Activated T-cell treated with anti-CD3 and anti-CD28 coated beads, Interleukin-2, amount 50 U/mL, for 4 hours (primary cell): ENCODE measurements around the gene KIF17. TPM values are rescaled to one million over a fixed set of nuclear protein-coding genes. Genes with fewer than 3 reads are reported as not detected.

Experiments used
- ATAC-seq, 2 donors: fragments of 200-7000 bp; cut with Tn5 transposase; one replicate each; pipeline ENCODE4 v1.10.0; 2021
- DNase-seq: peaks from one replicate; pipeline ENCODE4 v3.0.0-alpha.2; 2020
- H3K27me3 Mint-ChIP-seq: one replicate; pipeline ENCODE4 v1.8.0; 2021; ENCODE audit warnings: low read depth, mixed read lengths
- H3K36me3 Mint-ChIP-seq: one replicate; pipeline ENCODE4 v1.8.0; 2022; ENCODE audit warnings: mixed read lengths; ENCODE audit not compliant: insufficient read depth
- H3K4me1 Mint-ChIP-seq: one replicate; pipeline ENCODE4 v1.8.0; 2021; ENCODE audit warnings: low read depth, mixed read lengths
- H3K4me3 Mint-ChIP-seq: one replicate; pipeline ENCODE4 v1.8.0; 2021; ENCODE audit warnings: mild to moderate bottlenecking, moderate library complexity, mixed read lengths
- H3K9me3 Mint-ChIP-seq: one replicate; pipeline ENCODE4 v1.8.0; 2021; ENCODE audit warnings: mixed read lengths
- total RNA-seq, 3 donors: library from RNA; stranded (reverse); gene quantifications; one replicate each; pipeline ENCODE4 v1.2.1, GENCODE V29; 2021

The KIF17 gene
- total RNA-seq, 3 donors from 2014 or later: not detected

DNA sequence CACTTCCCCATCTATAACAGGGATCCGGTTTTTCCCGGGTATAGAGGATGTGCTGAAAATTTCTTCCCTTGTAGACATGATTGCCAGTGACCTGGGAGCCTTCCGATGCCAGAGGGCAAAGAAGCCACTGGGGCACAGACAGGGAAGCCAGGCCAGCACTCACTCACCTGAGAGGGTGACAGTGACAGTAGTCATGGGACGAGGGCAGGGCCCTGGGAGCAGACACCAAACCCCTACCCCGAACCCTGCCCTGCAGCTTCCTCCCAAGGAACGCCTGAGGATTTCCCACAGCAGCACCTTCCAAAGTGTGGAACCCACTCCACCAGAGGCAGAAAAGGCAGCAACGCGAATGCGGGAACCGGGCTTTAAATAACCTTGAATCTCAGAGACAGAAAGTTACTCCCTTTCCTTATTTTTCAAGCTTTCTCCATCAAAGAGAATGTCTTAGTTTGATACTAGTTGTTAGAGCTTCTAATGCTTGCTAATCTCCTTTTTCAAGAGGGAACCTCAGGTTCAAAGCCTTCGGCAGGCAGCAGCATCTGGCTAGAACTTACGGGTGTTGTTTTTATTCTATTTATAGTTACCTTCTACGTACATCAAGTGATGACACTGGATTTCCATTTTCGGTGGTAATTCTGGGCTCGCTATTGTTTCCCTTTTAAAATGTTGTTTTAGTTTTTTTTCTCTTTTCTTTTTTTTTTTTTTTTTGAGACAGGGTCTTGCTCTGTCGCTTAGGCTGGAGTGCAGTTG, 59.5 kb downstream of the KIF17 start:
- H3K36me3 Mint-ChIP-seq: peaks cover 38% of the 10 kb centered on the region
- peak overlapping the region; percentile 21 for H3K4me3 Mint-ChIP-seq
- DNase-seq: no peak
- ATAC-seq: no peak
- no peaks in the 10 kb centered on the region for H3K27me3 Mint-ChIP-seq
- H3K9me3 Mint-ChIP-seq: no peaks in the 10 kb centered on the region
- peaks cover 53% of the 10 kb centered on the region for H3K4me1 Mint-ChIP-seq

DNA sequence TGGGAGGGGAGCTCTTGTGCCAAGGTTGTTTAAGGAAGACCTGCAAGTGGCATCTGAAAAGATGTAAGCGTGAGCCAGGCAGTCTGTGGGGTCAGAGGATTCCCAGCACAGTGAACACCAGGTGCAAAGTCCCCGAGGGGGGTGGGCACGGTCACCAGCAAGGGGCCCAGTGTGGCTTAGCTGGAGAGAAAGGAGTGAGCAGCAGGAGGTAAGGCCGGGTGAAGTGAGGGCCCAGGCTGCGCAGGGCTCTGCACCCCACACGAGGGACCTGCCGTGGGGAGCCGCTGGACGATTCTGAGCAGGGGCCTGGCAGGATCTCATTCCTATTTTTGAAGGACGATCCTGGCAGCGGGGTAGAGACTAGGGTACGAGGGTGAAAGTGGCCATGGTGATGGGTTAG, 60.8 kb downstream of the KIF17 start:
- H3K9me3 Mint-ChIP-seq: no peaks in the 10 kb centered on the region
- H3K4me3 Mint-ChIP-seq: no peak overlapping the region
- H3K4me1 Mint-ChIP-seq: peaks cover 46% of the 10 kb centered on the region
- DNase-seq (no peak), ATAC-seq (no peak)
- H3K36me3 Mint-ChIP-seq: peaks cover 47% of the 10 kb centered on the region
- H3K27me3 Mint-ChIP-seq: no peaks in the 10 kb centered on the region

DNA sequence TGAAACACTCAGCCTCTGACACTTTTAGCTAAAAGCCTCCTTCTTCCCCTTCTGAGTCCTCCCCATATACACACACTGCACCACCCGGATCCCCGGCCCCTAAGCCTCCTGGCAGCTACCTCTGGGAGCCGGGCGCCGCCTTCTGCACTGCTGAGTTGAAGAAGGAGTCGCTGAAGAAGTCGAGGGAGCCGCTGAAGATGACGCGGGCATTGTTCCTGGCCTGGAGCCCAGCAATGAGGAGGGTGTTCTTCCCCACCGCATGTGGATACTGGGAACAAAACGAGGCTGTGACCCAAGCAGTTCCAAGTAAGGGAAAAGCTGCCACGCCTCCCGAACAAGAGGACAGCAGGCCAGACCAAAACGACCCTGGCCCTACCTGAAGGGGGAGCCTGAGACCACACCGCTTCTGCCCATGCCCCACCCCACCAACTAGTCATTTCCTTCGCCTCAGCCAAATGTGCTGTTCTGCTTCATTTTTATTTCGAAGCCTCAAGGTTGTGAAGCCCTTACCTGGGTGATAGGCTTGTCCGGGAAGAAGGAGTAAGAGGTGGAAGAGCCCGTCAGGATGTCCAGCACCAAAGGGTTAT, 63.6 kb downstream of the KIF17 start:
- Mint-ChIP-seq H3K4me3 (no peak overlapping the region), H3K9me3 (no peaks in the 10 kb centered on the region), H3K4me1 (peaks cover 23% of the 10 kb centered on the region), H3K36me3 (peaks cover 50% of the 10 kb centered on the region), H3K27me3 (no peaks in the 10 kb centered on the region)
- DNase-seq (no peak), ATAC-seq (no peak)

DNA sequence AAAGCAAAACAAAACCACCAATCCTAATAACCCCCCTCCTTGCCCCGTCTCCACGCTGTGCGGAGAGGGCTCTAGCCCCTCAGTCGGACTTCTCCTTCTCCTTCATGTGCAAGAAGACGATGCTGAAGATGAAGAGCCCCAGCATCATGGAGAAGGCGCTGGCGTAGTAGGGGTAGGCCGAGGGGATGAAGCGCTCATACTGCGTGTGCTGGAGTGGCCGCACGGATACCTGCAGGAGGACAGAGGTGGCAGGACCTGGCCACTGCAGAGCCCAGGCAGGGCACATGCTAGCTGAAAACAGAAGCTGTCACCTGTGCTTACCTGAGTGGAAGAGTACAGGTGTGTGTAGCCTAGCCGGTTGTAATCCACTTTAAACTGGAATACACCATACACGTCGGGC, 65.5 kb downstream of the KIF17 start:
- H3K4me3 Mint-ChIP-seq: no peak overlapping the region
- no peaks in the 10 kb centered on the region for H3K27me3 Mint-ChIP-seq
- H3K9me3 Mint-ChIP-seq: no peaks in the 10 kb centered on the region
- ATAC-seq (no peak), DNase-seq (no peak)
- H3K36me3 Mint-ChIP-seq: peaks cover 49% of the 10 kb centered on the region
- peaks cover 7% of the 10 kb centered on the region for H3K4me1 Mint-ChIP-seq

DNA sequence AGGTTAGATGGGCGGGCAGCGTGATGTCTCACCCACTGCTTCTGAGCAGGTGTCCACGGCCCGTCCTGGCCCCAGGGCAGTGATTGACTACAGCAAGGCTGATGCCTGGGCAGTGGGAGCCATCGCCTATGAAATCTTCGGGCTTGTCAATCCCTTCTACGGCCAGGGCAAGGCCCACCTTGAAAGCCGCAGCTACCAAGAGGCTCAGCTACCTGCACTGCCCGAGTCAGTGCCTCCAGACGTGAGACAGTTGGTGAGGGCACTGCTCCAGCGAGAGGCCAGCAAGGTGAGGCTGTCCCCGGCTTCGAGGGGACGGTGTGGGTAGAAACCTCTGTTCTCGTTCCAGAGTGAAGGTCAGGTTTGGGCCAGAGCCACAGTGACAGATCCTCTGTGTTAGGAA, 68.9 kb downstream of the KIF17 start:
- Mint-ChIP-seq H3K36me3 (peaks cover 36% of the 10 kb centered on the region), H3K9me3 (no peaks in the 10 kb centered on the region), H3K4me3 (no peak overlapping the region), H3K4me1 (no peaks in the 10 kb centered on the region), H3K27me3 (no peaks in the 10 kb centered on the region)
- DNase-seq: no peak
- ATAC-seq: no peak

DNA sequence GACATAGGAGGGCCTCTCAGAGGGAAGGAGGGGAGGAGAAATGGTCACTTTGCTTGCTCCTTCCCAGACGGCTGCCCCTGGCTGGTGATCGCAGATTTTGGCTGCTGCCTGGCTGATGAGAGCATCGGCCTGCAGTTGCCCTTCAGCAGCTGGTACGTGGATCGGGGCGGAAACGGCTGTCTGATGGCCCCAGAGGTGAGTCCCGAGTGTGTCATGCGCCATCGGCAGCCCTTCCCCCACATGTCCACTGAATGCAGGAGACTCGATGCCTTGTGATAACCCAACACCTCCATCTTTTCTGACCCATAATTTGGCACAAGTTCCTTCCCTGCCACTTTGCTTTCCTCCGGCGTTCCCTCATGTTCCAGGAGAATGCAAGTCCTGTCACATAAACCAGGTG, 69.4 kb downstream of the KIF17 start:
- Mint-ChIP-seq H3K4me3 (no peak overlapping the region), H3K27me3 (no peaks in the 10 kb centered on the region)

DNA sequence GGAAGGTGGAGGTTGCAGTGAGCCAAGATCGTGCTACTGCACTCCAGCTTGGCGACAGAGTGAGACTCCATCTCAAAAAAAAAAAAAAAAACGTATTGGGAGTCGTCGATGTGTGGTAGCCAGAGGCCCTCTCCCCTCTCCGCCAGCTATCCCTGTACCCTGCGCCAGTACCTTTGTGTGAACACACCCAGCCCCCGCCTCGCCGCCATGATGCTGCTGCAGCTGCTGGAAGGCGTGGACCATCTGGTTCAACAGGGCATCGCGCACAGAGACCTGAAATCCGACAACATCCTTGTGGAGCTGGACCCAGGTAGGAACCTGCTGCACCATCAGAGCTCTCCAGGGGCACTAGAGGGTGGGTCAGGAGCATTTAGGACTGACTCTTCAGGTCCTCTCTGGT, 72.4 kb downstream of the KIF17 start:
- ATAC-seq (no peak), DNase-seq (no peak)
- Mint-ChIP-seq H3K4me1 (no peaks in the 10 kb centered on the region), H3K27me3 (no peaks in the 10 kb centered on the region), H3K4me3 (no peak overlapping the region), H3K36me3 (peaks cover 18% of the 10 kb centered on the region), H3K9me3 (no peaks in the 10 kb centered on the region)

More for the DNA sequence above, 69.4 kb downstream of the KIF17 start:
- H3K36me3 Mint-ChIP-seq: peaks cover 35% of the 10 kb centered on the region
- H3K9me3 Mint-ChIP-seq: no peaks in the 10 kb centered on the region
- DNase-seq: no peak
- ATAC-seq: no peak
- H3K4me1 Mint-ChIP-seq: no peaks in the 10 kb centered on the region

DNA sequence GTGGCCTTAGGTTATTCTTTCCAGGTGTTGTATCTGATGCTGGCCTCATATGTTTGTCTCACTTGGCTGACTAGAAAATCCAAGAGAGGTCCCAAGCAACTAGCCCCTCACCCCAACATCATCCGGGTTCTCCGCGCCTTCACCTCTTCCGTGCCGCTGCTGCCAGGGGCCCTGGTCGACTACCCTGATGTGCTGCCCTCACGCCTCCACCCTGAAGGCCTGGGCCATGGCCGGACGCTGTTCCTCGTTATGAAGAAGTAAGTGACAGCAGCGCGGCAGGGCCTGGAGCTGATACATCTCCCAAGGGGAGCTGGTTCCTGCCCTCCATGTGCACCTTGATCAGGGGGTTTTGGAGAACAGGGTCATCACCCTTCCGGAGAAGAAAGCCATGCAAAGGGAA, 73.4 kb downstream of the KIF17 start:
- ATAC-seq (no peak), DNase-seq (no peak)
- Mint-ChIP-seq H3K4me1 (peaks cover 3% of the 10 kb centered on the region), H3K9me3 (no peaks in the 10 kb centered on the region), H3K36me3 (peaks cover 15% of the 10 kb centered on the region), H3K4me3 (no peak overlapping the region), H3K27me3 (no peaks in the 10 kb centered on the region)

DNA sequence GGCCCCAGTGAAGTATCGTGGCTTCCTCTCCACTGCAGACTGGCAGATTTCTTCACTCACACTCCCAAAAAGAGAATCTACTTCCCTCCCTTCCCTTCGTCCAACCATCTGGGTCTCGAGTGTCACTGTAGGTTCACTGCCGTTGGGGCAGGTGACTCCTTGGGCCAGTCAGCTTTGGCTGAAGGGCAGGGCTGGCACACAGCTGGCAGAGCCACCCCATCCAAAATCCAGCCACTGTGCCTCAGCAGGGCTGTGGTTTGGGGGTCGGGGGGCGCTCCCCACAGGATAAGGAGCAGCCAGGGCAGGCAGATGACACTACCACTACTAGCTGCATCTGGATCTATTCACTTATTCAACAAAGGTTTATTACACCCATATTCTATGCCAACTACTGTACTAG, 74.7 kb downstream of the KIF17 start:
- no peaks in the 10 kb centered on the region for H3K9me3 Mint-ChIP-seq
- peaks cover 20% of the 10 kb centered on the region for H3K36me3 Mint-ChIP-seq
- H3K27me3 Mint-ChIP-seq: no peaks in the 10 kb centered on the region
- H3K4me1 Mint-ChIP-seq: peaks cover 3% of the 10 kb centered on the region
- ATAC-seq (no peak), DNase-seq (no peak)
- H3K4me3 Mint-ChIP-seq: no peak overlapping the region

DNA sequence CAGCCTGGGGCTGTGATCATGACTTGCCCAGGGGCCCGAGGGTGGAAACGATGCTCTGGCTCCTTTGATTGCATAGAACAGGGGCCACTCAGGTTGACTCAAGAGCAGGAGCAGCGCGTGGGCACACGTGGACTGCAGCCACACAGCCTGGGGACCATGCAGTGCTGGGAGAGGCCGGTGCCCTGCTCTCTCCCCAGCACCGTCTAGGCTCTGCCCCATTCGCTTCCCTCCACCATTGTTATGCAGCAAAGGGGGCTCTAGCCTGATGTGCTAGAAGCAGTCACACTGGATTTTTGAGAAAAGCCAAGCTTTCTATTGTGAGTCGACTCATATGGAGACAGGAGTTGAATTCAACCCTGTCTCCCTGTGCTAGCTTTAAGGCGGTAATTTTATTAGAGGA, 75.8 kb downstream of the KIF17 start:
- peaks cover 22% of the 10 kb centered on the region for H3K36me3 Mint-ChIP-seq
- H3K27me3 Mint-ChIP-seq: no peaks in the 10 kb centered on the region
- H3K4me3 Mint-ChIP-seq: no peak overlapping the region
- no peak for ATAC-seq
- no peaks in the 10 kb centered on the region for H3K9me3 Mint-ChIP-seq
- DNase-seq: no peak
- peaks cover 3% of the 10 kb centered on the region for H3K4me1 Mint-ChIP-seq

DNA sequence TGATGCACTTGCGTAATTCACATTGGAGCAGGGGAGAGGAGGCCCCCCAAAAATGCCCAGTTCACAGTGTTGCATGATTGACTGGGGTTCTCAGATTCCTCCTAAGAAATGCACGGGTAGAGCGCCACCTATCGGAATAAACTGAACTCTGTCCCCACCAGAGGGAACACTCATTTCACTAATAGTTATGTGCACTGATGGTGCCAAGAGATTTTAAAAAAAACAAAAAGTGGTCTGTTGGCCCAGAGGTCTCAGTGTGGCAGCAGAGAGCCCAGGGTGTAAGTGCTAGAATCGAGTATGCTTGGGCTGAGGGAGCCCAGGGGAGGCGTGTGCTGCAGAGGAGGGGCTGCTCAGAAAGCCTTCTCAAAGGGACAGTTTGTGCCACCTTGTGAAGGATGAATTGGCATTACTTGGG, 77.6 kb downstream of the KIF17 start:
- DNase-seq (peak; percentile 48), ATAC-seq (peak; percentile 74 to 79)
- no peaks in the 10 kb centered on the region for H3K9me3 Mint-ChIP-seq
- H3K27me3 Mint-ChIP-seq: no peaks in the 10 kb centered on the region
- H3K4me1 Mint-ChIP-seq: peaks cover 3% of the 10 kb centered on the region
- peaks cover 22% of the 10 kb centered on the region for H3K36me3 Mint-ChIP-seq
- H3K4me3 Mint-ChIP-seq: no peak overlapping the region

DNA sequence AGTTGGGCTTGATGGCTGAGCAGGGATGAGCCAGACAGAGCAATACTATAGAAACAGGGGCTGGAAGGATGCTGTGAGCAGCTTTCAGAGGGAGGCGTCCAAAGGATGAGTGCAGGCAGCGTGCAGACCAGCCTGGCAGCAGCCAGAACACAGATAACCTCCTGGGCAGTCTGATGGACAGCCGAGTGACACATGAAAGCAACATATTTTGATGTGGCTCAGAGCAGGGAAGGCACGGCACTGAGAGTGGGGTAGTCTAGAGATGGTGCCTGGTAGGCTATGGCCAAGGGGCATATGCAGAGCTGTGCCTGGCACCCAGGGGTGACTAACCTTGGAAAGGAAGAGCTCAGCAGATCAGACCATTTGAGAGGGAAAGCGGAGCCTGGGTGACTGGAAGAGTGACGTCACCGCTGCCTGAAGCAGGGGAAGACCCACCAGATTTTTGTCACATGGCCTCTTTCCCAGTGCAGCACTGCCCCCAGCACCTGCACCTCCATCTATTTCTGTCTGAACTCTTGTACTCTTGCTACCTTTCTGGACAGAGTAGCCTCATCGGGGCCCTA, 80.9 kb downstream of the KIF17 start:
- Mint-ChIP-seq H3K9me3 (no peaks in the 10 kb centered on the region), H3K27me3 (no peaks in the 10 kb centered on the region), H3K4me3 (no peak overlapping the region), H3K4me1 (peaks cover 13% of the 10 kb centered on the region), H3K36me3 (peaks cover 15% of the 10 kb centered on the region)
- DNase-seq (no peak), ATAC-seq (no peak)

DNA sequence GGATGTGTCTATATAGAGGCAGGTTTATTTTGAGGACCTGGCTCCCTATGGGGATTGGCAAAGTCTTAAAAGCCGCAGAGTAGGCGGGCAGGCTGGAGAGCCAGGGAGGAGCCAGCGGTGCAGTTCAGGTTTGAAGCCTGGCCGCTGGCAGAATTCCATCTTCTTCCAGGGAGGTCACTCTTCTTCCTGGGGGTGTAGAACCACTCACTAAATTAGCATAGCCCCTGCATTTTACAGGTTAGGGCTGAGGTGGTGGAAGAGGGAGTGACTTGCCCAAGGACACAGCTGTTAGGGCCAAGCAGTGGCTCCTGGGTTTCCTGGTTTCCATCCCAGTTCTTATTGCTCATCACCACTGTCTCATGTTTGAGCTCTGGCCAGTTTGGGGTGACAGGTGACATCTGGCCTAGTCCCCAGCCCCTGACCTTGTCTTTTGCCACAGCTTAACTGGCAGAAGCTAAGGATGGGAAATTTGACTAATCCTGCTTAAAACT, 83.2 kb downstream of the KIF17 start:
- H3K36me3 Mint-ChIP-seq: peaks cover 10% of the 10 kb centered on the region
- no peaks in the 10 kb centered on the region for H3K27me3 Mint-ChIP-seq
- ATAC-seq (peak; percentile 15 to 28), DNase-seq (no peak)
- no peaks in the 10 kb centered on the region for H3K9me3 Mint-ChIP-seq
- peak overlapping the region; percentile 82 for H3K4me3 Mint-ChIP-seq
- peaks cover 11% of the 10 kb centered on the region for H3K4me1 Mint-ChIP-seq

DNA sequence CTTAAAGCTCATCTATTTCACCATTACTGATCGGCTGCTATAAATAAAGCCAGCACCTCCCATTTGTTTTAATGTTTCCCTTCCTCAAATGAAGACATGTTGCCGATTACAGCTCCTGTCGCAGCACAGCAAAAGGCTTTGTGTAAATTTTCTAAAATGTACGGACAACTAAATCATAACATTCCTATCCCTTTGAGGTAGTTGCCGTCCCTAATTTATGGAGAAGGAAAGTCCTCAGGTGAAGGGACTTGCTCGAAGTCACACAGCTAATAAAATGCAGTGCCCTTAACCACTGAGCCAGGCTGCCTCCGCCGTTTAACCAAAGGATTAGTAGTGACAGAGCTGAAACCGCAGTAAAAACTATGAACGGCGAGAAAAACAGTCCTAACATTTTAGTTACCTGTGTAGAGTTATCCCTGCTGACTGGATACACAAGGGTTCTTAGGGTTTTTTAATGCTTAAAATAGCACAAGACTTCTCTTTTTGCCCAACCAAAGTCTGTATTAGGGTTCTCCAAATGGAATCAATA, 83.7 kb downstream of the KIF17 start:
- peaks cover 11% of the 10 kb centered on the region for H3K4me1 Mint-ChIP-seq
- peaks cover 8% of the 10 kb centered on the region for H3K36me3 Mint-ChIP-seq
- no peaks in the 10 kb centered on the region for H3K9me3 Mint-ChIP-seq
- peak; percentile 19 to 26 for ATAC-seq
- H3K27me3 Mint-ChIP-seq: no peaks in the 10 kb centered on the region
- no peak for DNase-seq
- H3K4me3 Mint-ChIP-seq: peak overlapping the region; percentile 82
